ENCODE results near the gene CENPX.

Gene CENPX

DNA sequence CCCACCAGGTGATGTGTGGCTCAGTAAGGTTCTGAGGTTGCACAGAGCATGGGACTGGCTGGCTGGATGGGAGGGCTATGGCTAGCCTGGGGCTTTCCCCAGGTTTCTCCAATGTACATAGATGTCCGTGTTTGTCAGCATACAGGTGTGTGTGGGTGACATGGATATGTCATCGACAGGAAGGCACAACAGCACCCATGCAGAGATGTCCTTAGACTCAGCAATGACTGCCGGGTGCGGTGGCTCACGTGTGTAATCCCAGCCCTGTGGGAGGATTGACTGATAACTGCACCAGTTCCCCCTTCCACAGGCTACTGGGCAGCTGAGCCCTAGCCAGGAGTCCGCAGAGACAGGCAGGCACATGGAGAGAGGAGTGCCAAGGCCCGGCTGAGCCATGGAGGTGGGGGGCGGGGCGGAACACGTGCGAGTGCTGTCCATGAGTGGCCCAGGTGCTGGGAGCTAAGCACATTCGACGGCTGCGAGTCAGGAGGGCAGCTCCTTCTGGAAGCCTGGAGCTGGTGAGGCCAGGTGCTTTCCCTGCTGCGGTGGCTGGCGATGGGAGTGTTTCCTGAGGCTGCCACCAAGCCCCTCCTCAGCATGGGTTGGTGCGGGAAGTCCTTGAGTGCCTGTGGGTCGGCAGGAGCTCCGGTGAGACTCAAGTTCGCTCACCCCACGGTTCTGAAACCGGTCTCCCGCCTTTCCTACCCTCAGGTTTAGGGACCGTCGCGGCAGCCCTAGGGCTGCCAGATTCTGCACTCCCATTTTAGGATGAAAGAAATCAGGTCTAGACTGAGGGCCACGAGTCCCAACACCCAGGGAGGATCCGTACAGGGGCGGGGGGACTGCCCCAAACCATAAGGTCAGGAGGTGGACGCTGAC lies 46.1 kb downstream of the CENPX start:
- DNase-seq: no peak

- no peak for DNase-seq
These were observed 49.2 kb downstream of the CENPX start for GRCh38 chr17:81973432-81973831.

DNA sequence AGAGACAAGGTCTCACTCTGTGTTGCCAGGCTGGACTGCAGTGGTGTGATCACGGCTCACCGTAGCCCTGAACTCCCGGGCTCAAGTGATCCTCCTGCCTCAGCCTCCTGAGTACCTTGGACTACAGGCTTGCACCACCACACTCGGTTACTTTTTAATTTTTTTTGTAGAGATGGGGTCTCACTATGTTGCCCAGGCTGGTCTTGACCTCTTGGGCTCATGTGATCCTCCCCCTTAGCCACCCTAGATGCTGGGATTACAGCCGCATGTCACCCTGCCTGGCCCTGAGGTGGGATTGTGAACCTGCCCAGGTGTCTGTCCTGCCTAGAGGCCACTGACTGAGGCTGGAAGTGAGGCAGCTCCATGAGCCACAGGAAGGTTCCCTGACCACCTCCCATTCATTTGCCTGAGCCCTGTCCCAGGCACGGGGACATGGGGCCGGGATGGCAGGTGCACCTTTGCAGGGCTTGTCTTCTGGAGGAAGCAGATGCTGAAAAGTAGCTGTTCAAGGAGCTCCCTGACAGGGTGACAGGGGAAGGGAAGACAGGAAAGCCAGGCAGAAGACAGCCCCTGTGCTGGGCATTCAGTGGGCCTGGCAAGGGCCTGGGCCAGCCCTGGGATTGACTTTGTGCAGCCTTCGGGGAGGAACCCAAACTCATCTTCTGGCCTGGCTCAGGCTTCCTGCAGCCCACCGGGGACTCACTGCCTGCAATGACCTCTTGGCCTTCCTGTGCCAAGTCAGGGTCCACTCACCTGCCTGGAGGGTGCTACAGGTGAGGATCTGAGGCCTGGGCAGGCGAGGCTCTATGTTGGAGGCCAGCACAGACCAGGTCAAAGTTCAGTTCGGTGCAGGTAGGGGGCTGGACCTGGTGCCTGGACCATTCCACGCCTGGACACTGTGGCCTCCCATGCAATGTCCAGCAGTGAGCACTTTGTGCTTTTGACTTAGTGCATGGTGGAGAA lies 53.5 kb downstream of the CENPX start:
- DNase-seq: no peak

All from SW 1271 (cell line).